VCaP (cell line): Measurements from ENCODE around the gene ZC3H15.

ENCODE experiments used
- H3K27ac ChIP-seq: fragments of 450-650 bp; 2 replicates; pipeline ENCODE4 v1.5.1; 2017
- CTCF ChIP-seq: fragments of 450-650 bp; conservative IDR thresholded peaks from 2 replicates; pipeline ENCODE4 v1.5.1; 2017; ENCODE audit warnings: mild to moderate bottlenecking, moderate library complexity

The ZC3H15 gene

GRCh38 chr2:186533717-186534116 lies 47.7 kb downstream of the ZC3H15 start:
- peak overlapping the region; percentile 48 for H3K27ac ChIP-seq
- no peak for TF ChIP-seq CTCF

GRCh38 chr2:186534406-186534805 lies 48.3 kb downstream of the ZC3H15 start:
- no peak for TF ChIP-seq CTCF
- peak overlapping the region; percentile 48 for H3K27ac ChIP-seq

- no peak for TF ChIP-seq CTCF
- no peak overlapping the region for H3K27ac ChIP-seq
These were observed 49.8 kb downstream of the ZC3H15 start for GRCh38 chr2:186535861-186536260.

GRCh38 chr2:186537019-186537418 lies 51.0 kb downstream of the ZC3H15 start:
- no peak for TF ChIP-seq CTCF

GRCh38 chr2:186540941-186541340 lies 54.9 kb downstream of the ZC3H15 start:
- no peak for TF ChIP-seq CTCF
- H3K27ac ChIP-seq: no peak overlapping the region

More at GRCh38 chr2:186537019-186537418, 51.0 kb downstream of the ZC3H15 start:
- H3K27ac ChIP-seq: no peak overlapping the region

GRCh38 chr2:186542002-186542401 lies 55.9 kb downstream of the ZC3H15 start:
- H3K27ac ChIP-seq: no peak overlapping the region
- no peak for TF ChIP-seq CTCF

- H3K27ac ChIP-seq: peak overlapping the region; percentile 39
- TF ChIP-seq CTCF: no peak
These were observed 57.6 kb downstream of the ZC3H15 start for GRCh38 chr2:186543561-186544131.

- no peak for TF ChIP-seq CTCF
- H3K27ac ChIP-seq: peak overlapping the region; percentile 39
These were observed 58.2 kb downstream of the ZC3H15 start for GRCh38 chr2:186544255-186544675.
